Esophagus muscularis mucosa (tissue), 4 donors: ENCODE data around the gene CHAC1.

Experiments used
- EP300 ChIP-seq: sonication (generic); formaldehyde crosslinking; IDR thresholded peaks from one replicate; pipeline ENCODE4 v1.6.1; 2017; ENCODE audit warnings: antibody characterized with exemption
- POLR2A ChIP-seq: fragments of 450-650 bp; IDR thresholded peaks from one replicate; pipeline ENCODE4 v1.6.1; 2017; ENCODE audit warnings: antibody characterized with exemption, moderate library complexity, mild to moderate bottlenecking, low read depth
- POLR2AphosphoS5 ChIP-seq, 2 donors: sonication (generic); formaldehyde crosslinking; IDR thresholded peaks; one replicate each; pipeline ENCODE4 v1.6.1; 2017; ENCODE audit warnings: antibody characterized with exemption in 2 of 2
- TF ChIP-seq, protein P1 (sequence below), 3 experiments: fragments of 200-600 bp in 2 of 3; fragments of 450-650 bp in 1 of 3; sonication (generic) in 2 of 3; IDR thresholded peaks; one replicate each; pipeline ENCODE4 v1.5.1; 2017 to 2019; ENCODE audit warnings: antibody characterized with exemption in 3 of 3, mild to moderate bottlenecking in 2 of 3, moderate library complexity in 1 of 3

DNA sequence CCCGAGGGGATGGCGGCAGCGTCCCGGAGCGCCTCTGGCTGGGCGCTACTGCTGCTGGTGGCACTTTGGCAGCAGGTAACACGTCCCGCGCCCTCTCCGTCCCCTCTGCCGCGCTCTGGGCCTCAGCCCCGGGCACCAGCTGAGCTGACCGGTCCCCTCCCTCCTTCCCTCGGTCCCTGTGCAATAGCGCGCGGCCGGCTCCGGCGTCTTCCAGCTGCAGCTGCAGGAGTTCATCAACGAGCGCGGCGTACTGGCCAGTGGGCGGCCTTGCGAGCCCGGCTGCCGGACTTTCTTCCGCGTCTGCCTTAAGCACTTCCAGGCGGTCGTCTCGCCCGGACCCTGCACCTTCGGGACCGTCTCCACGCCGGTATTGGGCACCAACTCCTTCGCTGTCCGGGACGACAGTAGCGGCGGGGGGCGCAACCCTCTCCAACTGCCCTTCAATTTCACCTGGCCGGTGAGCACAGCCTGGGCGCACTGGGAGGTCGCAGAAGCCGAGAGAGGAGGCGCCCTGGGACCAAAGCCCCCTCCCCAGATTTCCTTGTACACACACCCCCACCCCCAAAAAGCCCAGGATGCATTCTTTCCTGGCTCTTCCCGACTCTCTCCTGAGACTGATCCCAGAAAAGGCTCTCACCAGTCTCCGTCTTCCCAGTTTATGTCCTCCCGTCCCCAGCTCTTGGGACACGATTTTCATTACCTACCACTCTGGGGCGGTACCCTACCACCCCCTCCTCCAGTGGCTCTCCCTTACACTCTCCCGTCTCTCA lies 23.4 kb upstream of the CHAC1 start:
- TF ChIP-seq POLR2A, result no peak
- TF ChIP-seq, protein P1, sequence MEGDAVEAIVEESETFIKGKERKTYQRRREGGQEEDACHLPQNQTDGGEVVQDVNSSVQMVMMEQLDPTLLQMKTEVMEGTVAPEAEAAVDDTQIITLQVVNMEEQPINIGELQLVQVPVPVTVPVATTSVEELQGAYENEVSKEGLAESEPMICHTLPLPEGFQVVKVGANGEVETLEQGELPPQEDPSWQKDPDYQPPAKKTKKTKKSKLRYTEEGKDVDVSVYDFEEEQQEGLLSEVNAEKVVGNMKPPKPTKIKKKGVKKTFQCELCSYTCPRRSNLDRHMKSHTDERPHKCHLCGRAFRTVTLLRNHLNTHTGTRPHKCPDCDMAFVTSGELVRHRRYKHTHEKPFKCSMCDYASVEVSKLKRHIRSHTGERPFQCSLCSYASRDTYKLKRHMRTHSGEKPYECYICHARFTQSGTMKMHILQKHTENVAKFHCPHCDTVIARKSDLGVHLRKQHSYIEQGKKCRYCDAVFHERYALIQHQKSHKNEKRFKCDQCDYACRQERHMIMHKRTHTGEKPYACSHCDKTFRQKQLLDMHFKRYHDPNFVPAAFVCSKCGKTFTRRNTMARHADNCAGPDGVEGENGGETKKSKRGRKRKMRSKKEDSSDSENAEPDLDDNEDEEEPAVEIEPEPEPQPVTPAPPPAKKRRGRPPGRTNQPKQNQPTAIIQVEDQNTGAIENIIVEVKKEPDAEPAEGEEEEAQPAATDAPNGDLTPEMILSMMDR (IDR thresholded peaks at IDR 0.05), result no peak
- TF ChIP-seq EP300, result no peak
- no peak for TF ChIP-seq POLR2AphosphoS5 (IDR thresholded peaks at IDR 0.05)
